Sigmoid colon (tissue), 4 donors: ENCODE results near the gene TEX51.

Source experiments
- CTCF ChIP-seq, 4 experiments: fragments of 450-650 bp in 3 of 4; fragments of 200-600 bp in 1 of 4; IDR thresholded peaks; one replicate each; pipeline ENCODE4 v1.5.1; 2016 to 2019; ENCODE audit warnings: antibody characterized with exemption in 4 of 4, mild to moderate bottlenecking in 3 of 4, moderate library complexity in 2 of 4
- EP300 ChIP-seq, 4 donors: sonication (generic); formaldehyde crosslinking; IDR thresholded peaks; one replicate each; pipeline ENCODE4 v1.6.1; 2017; ENCODE audit warnings: antibody characterized with exemption in 4 of 4
- POLR2A ChIP-seq, 2 donors: fragments of 450-650 bp; IDR thresholded peaks; one replicate each; pipeline ENCODE4 v1.6.1; 2016; ENCODE audit warnings: antibody characterized with exemption in 2 of 2, mild to moderate bottlenecking in 2 of 2, moderate library complexity in 2 of 2

DNA sequence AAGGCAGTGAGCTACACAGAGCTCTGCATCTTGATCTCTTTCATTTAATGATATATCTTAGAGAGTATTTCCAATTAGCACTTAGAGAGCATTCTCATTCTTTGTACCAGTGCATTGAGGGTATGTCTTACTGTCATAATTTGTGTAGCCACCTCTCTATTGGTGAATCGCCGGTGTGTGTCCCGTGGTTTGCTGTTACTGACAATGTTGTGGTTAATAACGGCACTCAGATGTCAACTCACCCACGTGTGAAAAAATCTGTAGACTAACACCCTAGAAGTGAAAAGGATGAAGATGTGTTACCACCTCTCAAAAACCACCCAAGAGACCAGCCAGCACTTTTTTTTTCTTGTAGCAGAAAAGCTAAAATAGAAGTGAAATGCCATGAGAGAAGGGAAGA lies 37.1 kb downstream of the TEX51 start:
- TF ChIP-seq CTCF (IDR thresholded peaks at IDR 0.05) (no peak), POLR2A (IDR thresholded peaks at IDR 0.05) (no peak), EP300 (IDR thresholded peaks at IDR 0.05) (no peak)
